Measurements from ENCODE around the gene TM4SF4. TPM values are rescaled to one million over a fixed set of nuclear protein-coding genes. Genes with fewer than 3 reads are reported as not detected.

The TM4SF4 gene
- total RNA-seq, 1 donor from 2014 or later, result not detected

DNA sequence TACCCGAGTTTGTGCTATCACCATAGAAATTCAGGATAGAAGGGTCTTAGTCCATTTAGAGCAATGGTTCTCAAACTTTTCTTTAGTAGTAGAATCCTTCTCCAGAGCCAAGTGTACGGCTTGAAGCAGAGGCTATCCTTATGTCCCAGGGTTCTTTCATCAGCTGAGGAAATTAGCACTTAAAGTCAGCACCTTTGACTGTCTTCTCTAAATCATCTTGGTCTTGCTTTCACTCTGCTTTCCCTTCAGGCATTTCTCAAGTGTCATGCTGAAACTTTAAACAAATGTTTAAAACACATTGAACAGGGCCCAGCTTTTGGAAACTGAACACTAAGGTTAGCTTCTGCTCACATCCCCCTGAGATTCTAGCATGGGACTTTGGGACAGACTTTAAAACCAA, 78.2 kb downstream of the TM4SF4 start:
- Mint-ChIP-seq H3K4me3 (no peak overlapping the region), H3K27ac (no peak overlapping the region), H3K9me3 (no peaks in the 10 kb centered on the region), H3K4me1 (peaks cover 34% of the 10 kb centered on the region), H3K36me3 (peaks cover 6% of the 10 kb centered on the region), H3K27me3 (ENCODE audit: insufficient read depth, low read depth) (no peaks in the 10 kb centered on the region)
- Histone ChIP-seq H3K9me3 (ENCODE audit: low read depth) (no peaks in the 10 kb centered on the region), H3K4me2 (no peak overlapping the region), H3F3A (ENCODE audit: low read depth) (peaks cover 7% of the 10 kb centered on the region), H3K36me3 (no peaks in the 10 kb centered on the region), H2AFZ (replicated peaks) (no peak overlapping the region), H4K20me1 (ENCODE audit: low read depth) (no peaks in the 10 kb centered on the region), H3K79me2 (ENCODE audit: low read depth) (no peaks in the 10 kb centered on the region), H3K9ac (no peak overlapping the region), H3K27ac (no peak overlapping the region), H3K4me1 (peaks cover 34% of the 10 kb centered on the region), H3K27me3 (no peaks in the 10 kb centered on the region), H3K4me3 (no peak overlapping the region)
- TF ChIP-seq EZH2phosphoT487 (IDR thresholded peaks at IDR 0.05) (no peak), EZH2 (IDR thresholded peaks at IDR 0.05) (no peak)
- TF ChIP-seq, protein P1, sequence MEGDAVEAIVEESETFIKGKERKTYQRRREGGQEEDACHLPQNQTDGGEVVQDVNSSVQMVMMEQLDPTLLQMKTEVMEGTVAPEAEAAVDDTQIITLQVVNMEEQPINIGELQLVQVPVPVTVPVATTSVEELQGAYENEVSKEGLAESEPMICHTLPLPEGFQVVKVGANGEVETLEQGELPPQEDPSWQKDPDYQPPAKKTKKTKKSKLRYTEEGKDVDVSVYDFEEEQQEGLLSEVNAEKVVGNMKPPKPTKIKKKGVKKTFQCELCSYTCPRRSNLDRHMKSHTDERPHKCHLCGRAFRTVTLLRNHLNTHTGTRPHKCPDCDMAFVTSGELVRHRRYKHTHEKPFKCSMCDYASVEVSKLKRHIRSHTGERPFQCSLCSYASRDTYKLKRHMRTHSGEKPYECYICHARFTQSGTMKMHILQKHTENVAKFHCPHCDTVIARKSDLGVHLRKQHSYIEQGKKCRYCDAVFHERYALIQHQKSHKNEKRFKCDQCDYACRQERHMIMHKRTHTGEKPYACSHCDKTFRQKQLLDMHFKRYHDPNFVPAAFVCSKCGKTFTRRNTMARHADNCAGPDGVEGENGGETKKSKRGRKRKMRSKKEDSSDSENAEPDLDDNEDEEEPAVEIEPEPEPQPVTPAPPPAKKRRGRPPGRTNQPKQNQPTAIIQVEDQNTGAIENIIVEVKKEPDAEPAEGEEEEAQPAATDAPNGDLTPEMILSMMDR (IDR thresholded peaks at IDR 0.05), result no peak
- no peak for DNase-seq (ENCODE audit: low spot score)

Small RNA genes within 50 kb of the gene (small RNA-seq; reads per million reads assigned to genes)
- gene AC108751.2 (not detected), gene RNU6-1098P (not detected)

Other genes with a start within 250 kb of the TM4SF4 start
- not detected in 2 replicates for gene TM4SF18, start 141.1 kb upstream of the TM4SF4 start, total RNA-seq (ENCODE audit: low replicate concordance)
- not detected in 2 replicates for gene TM4SF1, start 97.0 kb upstream of the TM4SF4 start, total RNA-seq (ENCODE audit: low replicate concordance)
- gene WWTR1, start 183.3 kb downstream of the TM4SF4 start, total RNA-seq (ENCODE audit: low replicate concordance), result 8.0 and 13.9 TPM in 2 replicates